Measurements from ENCODE around the gene FRMD4B.

DNA sequence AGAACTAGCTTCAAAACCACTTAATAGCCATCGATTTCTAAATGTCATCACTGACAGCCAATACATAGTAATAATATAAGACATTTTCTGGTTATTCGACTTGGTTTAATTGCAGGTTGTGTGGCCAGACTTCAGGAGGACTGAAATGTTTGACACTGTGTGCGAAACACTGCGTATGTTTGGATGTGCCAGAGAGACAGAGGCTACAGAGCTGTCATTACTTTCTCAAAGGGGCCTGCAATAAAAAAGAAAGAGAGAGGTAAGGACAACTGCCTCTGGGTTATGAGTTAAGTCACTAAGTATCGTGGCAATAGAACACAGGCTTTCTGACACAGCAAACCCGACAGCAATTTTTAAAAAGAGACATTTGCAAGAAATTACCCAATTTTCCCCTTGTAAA is 264.4 kb downstream of the FRMD4B start:
- TF ChIP-seq, protein P1, sequence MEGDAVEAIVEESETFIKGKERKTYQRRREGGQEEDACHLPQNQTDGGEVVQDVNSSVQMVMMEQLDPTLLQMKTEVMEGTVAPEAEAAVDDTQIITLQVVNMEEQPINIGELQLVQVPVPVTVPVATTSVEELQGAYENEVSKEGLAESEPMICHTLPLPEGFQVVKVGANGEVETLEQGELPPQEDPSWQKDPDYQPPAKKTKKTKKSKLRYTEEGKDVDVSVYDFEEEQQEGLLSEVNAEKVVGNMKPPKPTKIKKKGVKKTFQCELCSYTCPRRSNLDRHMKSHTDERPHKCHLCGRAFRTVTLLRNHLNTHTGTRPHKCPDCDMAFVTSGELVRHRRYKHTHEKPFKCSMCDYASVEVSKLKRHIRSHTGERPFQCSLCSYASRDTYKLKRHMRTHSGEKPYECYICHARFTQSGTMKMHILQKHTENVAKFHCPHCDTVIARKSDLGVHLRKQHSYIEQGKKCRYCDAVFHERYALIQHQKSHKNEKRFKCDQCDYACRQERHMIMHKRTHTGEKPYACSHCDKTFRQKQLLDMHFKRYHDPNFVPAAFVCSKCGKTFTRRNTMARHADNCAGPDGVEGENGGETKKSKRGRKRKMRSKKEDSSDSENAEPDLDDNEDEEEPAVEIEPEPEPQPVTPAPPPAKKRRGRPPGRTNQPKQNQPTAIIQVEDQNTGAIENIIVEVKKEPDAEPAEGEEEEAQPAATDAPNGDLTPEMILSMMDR (IDR thresholded peaks at IDR 0.05) = no peak
- no peak for TF ChIP-seq POLR2A (IDR thresholded peaks at IDR 0.05)
